GM18498 (cell line): Measurements from ENCODE around the gene RHOT2.

Source experiments
- ATAC-seq: cut with Tn5 transposase; IDR thresholded peaks from one replicate; pipeline ENCODE4 v1.9.1; 2021; ENCODE audit warnings: mild to moderate bottlenecking, moderate library complexity; ENCODE audit not compliant: unreplicated experiment

Gene RHOT2

GRCh38 chr16:632486-633335, 35.2 kb upstream of the RHOT2 start:
- ATAC-seq: no peak

GRCh38 chr16:633336-634050, 34.4 kb upstream of the RHOT2 start:
- ATAC-seq: no peak

- ATAC-seq: no peak
These were observed 33.8 kb upstream of the RHOT2 start for GRCh38 chr16:634051-634670.

DNA sequence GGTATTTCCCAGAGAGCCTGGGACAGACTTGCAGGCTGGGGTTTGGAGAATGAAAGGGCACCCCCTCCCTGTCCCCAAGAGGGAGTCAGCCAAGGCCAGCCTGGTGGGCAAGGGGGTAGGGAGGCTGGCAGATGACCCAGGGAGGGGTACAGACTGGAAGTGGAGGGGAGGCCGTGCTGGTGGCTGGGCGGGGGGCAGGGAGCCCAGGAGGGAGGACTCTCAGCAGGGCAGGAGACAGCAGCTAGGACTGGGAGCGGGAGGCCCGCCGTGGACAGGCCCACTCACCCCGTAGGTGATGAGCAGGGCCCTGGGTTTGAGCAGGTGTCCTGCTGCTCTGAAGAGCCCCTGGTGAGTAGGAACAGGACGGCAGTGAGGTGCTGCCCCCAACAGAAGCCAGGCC, 32.9 kb upstream of the RHOT2 start:
- no peak for ATAC-seq

GRCh38 chr16:635573-636205, 32.2 kb upstream of the RHOT2 start:
- ATAC-seq: peak; percentile 4

DNA sequence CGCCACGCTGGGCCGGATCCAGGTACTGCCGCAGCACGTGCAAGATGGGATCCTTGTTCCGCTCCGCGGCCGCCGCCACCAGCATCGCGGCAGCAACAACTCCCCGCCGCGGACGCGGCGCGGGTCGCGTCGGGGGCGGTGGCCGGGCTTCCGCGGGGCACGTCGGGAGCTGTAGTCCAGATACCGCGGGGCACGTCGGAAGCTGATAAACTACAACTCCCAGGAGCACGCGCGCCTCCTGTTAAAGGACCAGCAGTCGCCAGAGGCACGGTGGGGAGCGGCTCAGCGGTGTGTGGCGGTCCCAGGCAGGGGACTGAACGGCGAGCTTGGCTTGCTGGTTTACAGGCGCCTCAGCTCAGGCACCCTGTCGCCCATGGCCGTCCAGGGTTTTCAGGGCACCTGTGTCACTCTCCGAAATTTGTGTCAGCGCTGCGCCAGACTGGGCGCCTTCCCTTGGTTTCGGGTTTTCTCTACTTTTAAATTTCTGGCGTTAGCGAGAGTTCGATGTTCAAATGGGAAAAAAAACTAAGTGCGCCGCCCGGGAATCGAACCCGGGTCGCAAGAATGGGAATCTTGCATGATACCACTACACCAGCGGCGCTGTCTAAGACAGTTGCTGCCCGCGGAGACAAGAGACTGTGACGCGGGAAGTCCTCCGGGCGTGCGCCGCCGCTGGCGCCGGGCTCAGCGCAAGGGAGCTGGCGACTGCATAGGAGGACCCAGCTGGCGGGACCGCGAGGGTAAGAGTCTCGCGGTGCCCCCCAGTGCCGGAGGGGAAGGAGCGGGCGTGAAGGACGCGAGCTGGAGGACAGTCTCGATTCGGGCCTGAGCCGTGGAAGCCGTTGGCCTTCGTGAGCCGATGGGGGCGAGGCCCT, 31.5 kb upstream of the RHOT2 start, which contains the start of gene METTL26:
TSS of gene METTL26 (minus strand) at position 100 of the 875 bp plus-strand sequence. CDS start at position 85, 15 bp downstream.
- ATAC-seq: peak; percentile 75

- no peak for ATAC-seq
These were observed 30.6 kb upstream of the RHOT2 start for GRCh38 chr16:637081-638018.

DNA sequence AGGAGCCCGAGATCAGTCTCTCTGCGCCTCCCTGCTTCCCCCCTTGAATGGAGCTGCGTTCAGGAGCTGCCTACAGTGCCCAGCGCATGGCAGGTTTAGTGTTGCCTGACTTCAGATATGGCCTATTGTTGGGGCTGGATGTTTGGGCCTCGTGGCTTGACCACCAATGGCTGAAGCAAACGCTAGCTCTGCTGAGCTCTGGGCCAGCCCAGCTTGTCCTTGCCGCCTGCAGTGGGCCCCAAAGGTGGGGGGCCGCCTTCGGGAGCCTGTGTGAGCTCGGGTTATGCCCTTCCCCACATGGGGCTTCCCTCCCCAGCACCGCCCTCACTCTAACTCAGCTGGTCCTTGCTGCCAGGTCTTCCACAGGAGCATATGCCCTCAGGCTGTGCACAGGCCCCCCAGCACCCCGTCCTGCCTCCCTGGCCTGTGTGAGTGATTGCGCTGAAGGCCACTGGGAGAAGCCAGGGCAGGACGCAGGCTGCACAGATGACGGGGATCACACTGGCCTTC, 29.8 kb upstream of the RHOT2 start:
- ATAC-seq: no peak

DNA sequence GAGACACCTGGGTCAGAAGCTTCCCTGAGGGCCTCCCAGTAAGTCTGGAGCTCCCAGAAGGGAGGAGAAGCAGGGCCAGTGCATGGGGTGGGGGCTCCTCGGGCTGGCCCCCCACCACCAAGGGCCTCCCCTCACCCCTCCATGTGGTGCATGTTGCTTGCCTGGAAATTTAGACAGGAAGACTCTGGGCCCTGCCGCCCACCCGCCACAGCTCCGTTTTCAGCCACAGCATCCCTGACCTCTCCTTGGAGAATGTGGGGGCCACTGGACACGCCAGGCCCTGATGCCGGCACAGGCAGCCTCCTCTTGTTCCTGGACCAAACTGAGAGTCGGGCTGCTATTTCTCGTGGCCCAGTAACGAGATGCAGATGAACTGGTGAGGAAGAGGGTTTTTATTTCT, 29.1 kb upstream of the RHOT2 start:
- no peak for ATAC-seq

DNA sequence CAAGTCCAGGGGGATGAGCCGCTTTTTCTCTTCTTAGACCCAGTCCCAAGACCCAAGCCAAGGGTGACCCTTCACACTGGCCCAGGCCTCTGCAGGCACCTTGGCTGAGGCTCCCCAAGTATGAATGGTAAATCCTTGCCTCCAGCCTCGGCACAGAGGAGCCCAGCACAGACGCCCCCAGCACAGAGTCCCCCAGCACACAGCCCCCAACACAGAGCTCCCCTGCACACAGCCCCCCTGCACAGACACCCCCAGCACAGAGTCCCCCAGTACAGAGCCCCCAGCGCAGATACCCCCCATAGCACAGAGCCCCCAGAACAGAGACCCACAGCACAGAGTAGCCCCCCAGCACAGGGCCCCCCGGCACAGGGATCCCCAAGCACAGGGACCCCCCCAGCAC, 27.3 kb upstream of the RHOT2 start:
- no peak for ATAC-seq

DNA sequence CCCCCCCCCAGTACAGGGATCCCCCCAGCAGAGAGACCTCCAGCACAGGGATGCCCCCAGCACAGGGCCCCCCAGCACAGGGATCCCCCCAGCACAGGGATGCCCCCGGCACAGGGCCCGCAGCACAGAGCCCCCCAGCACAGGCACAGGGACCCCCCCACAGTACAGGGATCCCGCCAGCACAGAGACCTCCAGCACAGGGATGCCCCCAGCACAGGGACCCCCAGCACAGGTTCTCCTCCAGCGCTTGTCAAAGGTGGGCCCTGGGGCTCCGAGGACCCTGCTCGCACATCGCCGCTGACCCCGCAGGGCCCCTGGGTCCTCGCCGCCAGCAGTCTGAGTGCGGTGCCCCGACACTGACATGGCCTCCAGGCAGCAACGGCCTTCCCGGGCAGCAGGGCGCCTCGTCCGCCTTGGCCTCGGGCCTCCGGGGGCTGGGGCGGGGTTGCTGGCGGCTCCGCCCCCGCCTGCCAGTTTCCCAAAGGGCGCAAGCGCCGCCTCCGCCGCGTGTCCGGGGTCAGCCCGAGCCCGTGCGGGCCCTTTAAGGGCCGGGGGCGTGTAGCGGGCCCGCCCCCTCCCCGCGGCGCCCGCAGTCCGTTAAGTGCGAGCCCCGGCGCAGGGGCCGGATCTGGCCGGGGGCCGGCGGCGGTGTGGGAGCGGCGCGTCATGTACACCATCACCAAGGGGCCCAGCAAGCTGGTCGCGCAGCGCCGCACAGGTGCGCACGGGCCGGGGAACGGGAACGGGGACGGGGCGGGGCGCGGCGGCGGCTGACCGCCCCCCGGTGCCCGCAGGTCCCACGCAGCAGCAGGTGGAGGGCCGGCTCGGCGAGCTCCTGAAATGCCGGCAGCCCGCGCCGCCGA, 26.4 kb upstream of the RHOT2 start, which contains the start of gene MCRIP2:
TSS of gene MCRIP2 (plus strand) at position 503 of the 863 bp plus-strand sequence. CDS start at position 667, 164 bp downstream.
- ATAC-seq: peak; percentile 54

DNA sequence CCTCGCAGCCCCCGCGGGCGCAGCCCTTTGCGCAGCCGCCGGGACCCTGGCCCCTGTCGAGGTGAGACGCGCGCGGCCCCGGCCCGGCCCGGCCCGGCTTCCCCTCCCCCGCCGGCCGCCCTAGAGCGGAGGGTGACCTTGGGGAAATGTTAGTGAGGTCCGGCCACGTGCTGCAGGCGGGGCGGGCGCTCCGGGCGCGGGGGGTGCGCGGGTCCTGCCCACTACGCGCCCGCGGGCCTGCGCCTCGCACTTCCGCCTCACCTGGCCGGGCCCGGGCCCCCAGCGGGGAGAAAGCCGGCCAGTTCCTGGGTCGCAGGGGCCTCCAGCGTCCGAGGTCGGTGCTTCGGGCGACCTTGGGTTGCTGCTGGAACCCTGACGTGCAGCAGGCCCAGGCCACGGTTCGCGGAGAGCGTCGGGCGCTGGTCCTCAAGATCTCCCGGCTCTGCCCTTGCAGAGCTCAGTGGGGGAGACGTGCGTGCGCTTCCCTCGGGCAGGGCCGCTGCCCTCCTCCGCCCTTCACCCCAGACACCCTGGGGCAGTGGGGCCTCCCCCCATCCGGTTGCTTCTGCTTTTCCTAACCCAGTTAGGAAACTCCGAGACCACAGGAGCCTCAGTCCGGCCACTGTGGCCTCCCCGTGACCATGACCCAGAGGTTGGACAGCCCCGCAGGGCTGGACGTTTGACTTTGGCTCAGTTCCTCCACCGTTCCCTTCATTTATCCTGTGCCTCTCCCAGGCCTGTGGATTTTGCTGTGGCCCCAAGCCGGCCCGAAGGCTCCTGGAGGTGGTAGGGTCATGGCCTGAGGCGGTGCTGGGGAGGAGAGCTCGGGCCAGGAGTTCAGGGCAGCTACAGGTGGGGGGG, 25.5 kb upstream of the RHOT2 start:
- ATAC-seq: peak; percentile 46

DNA sequence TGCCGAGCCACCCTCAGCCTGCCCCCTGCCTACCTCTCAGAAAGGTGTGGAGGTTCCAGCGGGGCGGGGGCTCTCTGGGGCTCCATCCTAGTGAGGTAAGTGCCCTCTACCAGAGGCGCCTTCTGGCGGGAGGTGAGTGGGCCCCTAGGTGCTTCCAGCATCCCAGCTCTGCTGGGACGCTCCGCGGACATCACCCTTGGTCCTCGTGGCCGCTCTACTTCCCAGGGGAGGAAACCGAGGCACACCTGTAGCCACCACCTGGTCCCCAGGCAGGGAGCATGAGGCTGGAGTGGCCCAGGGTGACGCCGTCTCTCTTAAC, 24.9 kb upstream of the RHOT2 start:
- ATAC-seq: no peak

GRCh38 chr16:644556-644955, 23.4 kb upstream of the RHOT2 start:
- ATAC-seq: no peak

- no peak for ATAC-seq
These were observed 21.9 kb upstream of the RHOT2 start for GRCh38 chr16:645852-646678.

GRCh38 chr16:646679-647172, 21.2 kb upstream of the RHOT2 start:
- ATAC-seq: no peak
